Measurements from ENCODE around the gene EBI3.
"Not testable (repeated sequence)": the region's sequence is repeated elsewhere in the genome, so short reads cannot be mapped to it uniquely, and the experiment has no call there.

- TF ChIP-seq EZH2 (IDR thresholded peaks at IDR 0.05; ENCODE audit: low read depth); CTCF (conservative IDR thresholded peaks at IDR 0.05): not testable (repeated sequence)
These were observed 2.2 kb downstream of the EBI3 start for GRCh38 chr19:4231521-4231920.

Data from PC-9 (cell line).